K562 (cell line): ENCODE measurements around the gene SLC38A8. TPM values are rescaled to one million over a fixed set of nuclear protein-coding genes. Genes with fewer than 3 reads are reported as not detected.

ENCODE experiments used
- ATAC-seq: fragments of 200-7000 bp; cut with Tn5 transposase; 3 replicates; pipeline ENCODE4 v1.9.1; 2020; ENCODE audit warnings: moderate library complexity
- BruUV-seq: library from RNA; stranded (reverse); fragments of 400-500 nt; replicated peaks from 2 replicates; lab custom pipeline; 2021; lab: Mats Ljungman, UMichigan
- CTCF ChIA-PET: fragments of 300-600 bp; formaldehyde crosslinking; extraction: SDS; loops from one replicate; lab custom pipeline; 2021; ENCODE audit warnings: low intra/inter-chr PET ratio; lab: Yijun Ruan, JAX
- POLR2A ChIA-PET: fragments of 300-600, 350-650 bp; sonication (Branson Sonifier 250); formaldehyde crosslinking; extraction: SDS; loops from one replicate; lab custom pipeline; 2021; ENCODE audit warnings: antibody characterized with exemption, inconsistent platforms; lab: Yijun Ruan, JAX
- DNase-seq, 4 experiments: peaks; one replicate each; pipeline versions ENCODE4 v3.0.0 to v3.0.0-alpha.2; 2011 to 2018; ENCODE audit warnings: low spot score in 3 of 4, mixed read lengths in 3 of 4; ENCODE audit errors: extremely low read depth in 1 of 4
- FAIRE-seq: peaks from 2 replicates; lab custom pipeline; 2011; peaks lifted over from hg19 to GRCh38; lab: Jason Lieb, UNC
- H2AFZ ChIP-seq: 2 replicates; pipeline ENCODE4 v1.6.0; 2011; ENCODE audit warnings: low read depth, low read length, control low read depth, inconsistent platforms
- H3K27ac ChIP-seq: fragments of 200-600 bp; 3 replicates; pipeline ENCODE4 v1.8.0; 2011; ENCODE audit warnings: low read depth, mild to moderate bottlenecking, control low read depth, inconsistent platforms, low read length, moderate library complexity, mixed read lengths; ENCODE audit errors: extremely low read depth
- H3K27me3 ChIP-seq, 2 experiments: fragments of 300-600 bp in 1 of 2; 2 replicates in 1 of 2; 3 replicates in 1 of 2; pipeline versions ENCODE4 v1.6.0 to v1.8.0; 2011; ENCODE audit warnings: inconsistent platforms in 2 of 2, low read length in 2 of 2, mild to moderate bottlenecking in 1 of 2, mixed read lengths in 1 of 2, moderate library complexity in 1 of 2; ENCODE audit not compliant: control insufficient read depth in 2 of 2, insufficient read depth in 2 of 2
- H3K36me3 ChIP-seq: fragments of 300-600 bp; 3 replicates; pipeline ENCODE4 v1.8.0; 2011; ENCODE audit warnings: mild to moderate bottlenecking, low read length, inconsistent platforms; ENCODE audit not compliant: control insufficient read depth, insufficient read depth
- H3K4me1 ChIP-seq, 2 experiments: fragments of 200-600 bp in 1 of 2; replicated peaks in 1 of 2; 2 replicates in 1 of 2; 3 replicates in 1 of 2; pipeline versions ENCODE4 v1.5.1 to v1.8.0; 2011; ENCODE audit warnings: inconsistent platforms in 2 of 2, low read length in 2 of 2, mild to moderate bottlenecking in 1 of 2, mixed read lengths in 1 of 2, moderate library complexity in 1 of 2; ENCODE audit not compliant: control insufficient read depth in 2 of 2, insufficient read depth in 2 of 2
- H3K4me2 ChIP-seq: 2 replicates; pipeline ENCODE4 v1.6.1; 2011; ENCODE audit warnings: low read length, control low read depth, inconsistent platforms, mixed read lengths; ENCODE audit not compliant: insufficient read depth
- H3K4me3 ChIP-seq: fragments of 200-600 bp; sonication (generic), shearing (Covaris generic); 2 replicates; pipeline ENCODE4 v1.5.1; 2016; ENCODE audit warnings: control low read depth, inconsistent platforms
- H3K79me2 ChIP-seq: fragments of 200-600 bp; 3 replicates; pipeline ENCODE4 v1.8.0; 2011; ENCODE audit warnings: low read length, inconsistent platforms; ENCODE audit not compliant: control insufficient read depth, insufficient read depth
- H3K9ac ChIP-seq, 2 experiments: 2 replicates each; pipeline versions ENCODE4 v1.6.0 to v1.6.1; 2011; ENCODE audit warnings: low read depth in 2 of 2, low read length in 2 of 2, control low read depth in 1 of 2, inconsistent platforms in 1 of 2, mild to moderate bottlenecking in 1 of 2, mixed read lengths in 1 of 2; ENCODE audit not compliant: insufficient read depth in 1 of 2
- H3K9me1 ChIP-seq: one replicate; pipeline ENCODE4 v1.6.0; 2011; ENCODE audit warnings: inconsistent platforms, mild to moderate bottlenecking, low read length, moderate library complexity; ENCODE audit not compliant: control insufficient read depth, insufficient read depth
- H3K9me3 ChIP-seq: replicated peaks from 2 replicates; pipeline ENCODE4 v1.5.1; 2011; ENCODE audit warnings: low read depth, low read length, inconsistent platforms; ENCODE audit not compliant: control insufficient read depth, insufficient read depth
- H4K20me1 ChIP-seq: replicated peaks from 2 replicates; pipeline ENCODE4 v1.6.1; 2011; ENCODE audit warnings: low read length, inconsistent platforms, mixed read lengths; ENCODE audit not compliant: control insufficient read depth, insufficient read depth
- CHCHD3 ChIP-seq: fragments of 250-450 bp; sonication (Bioruptor Pico); IDR thresholded peaks from 2 replicates; pipeline ENCODE4 v2.1.2; 2022; ENCODE audit warnings: mild to moderate bottlenecking
- ELF1 ChIP-seq: fragments of 200-800 bp; sonication (Bioruptor generic); IDR thresholded peaks from 2 replicates; pipeline ENCODE4 v1.6.1; 2016; ENCODE audit warnings: missing genetic modification characterization, missing compliant biosample characterization
- FOXJ3 ChIP-seq: sonication (generic); formaldehyde crosslinking; IDR thresholded peaks from 2 replicates; pipeline ENCODE4 v1.4.0; 2020; ENCODE audit warnings: mild to moderate bottlenecking, missing genetic modification reagents
- PHF8 ChIP-seq: fragments of 200-600 bp; sonication (generic); IDR thresholded peaks from 2 replicates; pipeline ENCODE4 v1.6.1; 2012; ENCODE audit warnings: mixed run types, mild to moderate bottlenecking, inconsistent platforms, low read length, moderate library complexity, borderline replicate concordance
- POLR2B ChIP-seq: fragments of 450-650 bp; IDR thresholded peaks from 2 replicates; pipeline ENCODE4 v1.6.1; 2018; ENCODE audit warnings: low read depth; ENCODE audit not compliant: partially characterized antibody
- RBFOX2 ChIP-seq: fragments of 200-400 bp; formaldehyde crosslinking; IDR thresholded peaks from 2 replicates; pipeline ENCODE4 v1.6.1; 2017; ENCODE audit warnings: low read depth, mild to moderate bottlenecking, low read length, moderate library complexity
- SMARCA4 ChIP-seq: fragments of 450-650 bp; IDR thresholded peaks from 2 replicates; pipeline ENCODE4 v1.6.1; 2016
- TEAD4 ChIP-seq, 2 experiments: sonication (generic) in 1 of 2; formaldehyde crosslinking in 1 of 2; IDR thresholded peaks; 2 replicates each; pipeline versions ENCODE4 v1.6.1 to v1.8.0; 2012 to 2022; ENCODE audit warnings: borderline replicate concordance in 1 of 2, inconsistent platforms in 1 of 2, low read length in 1 of 2, mild to moderate bottlenecking in 1 of 2, missing genetic modification reagents in 1 of 2
- ZNF124 ChIP-seq: sonication (generic); formaldehyde crosslinking; IDR thresholded peaks from 2 replicates; pipeline ENCODE4 v1.8.1; 2022; ENCODE audit warnings: missing genetic modification reagents
- ZNF197 ChIP-seq: fragments of 200-800 bp; sonication (Bioruptor generic); IDR thresholded peaks from 2 replicates; pipeline ENCODE4 v1.6.1; 2016; ENCODE audit warnings: low read depth, missing genetic modification characterization, missing compliant biosample characterization
- ZNF785 ChIP-seq: fragments of 250-450 bp; sonication (Bioruptor Pico); IDR thresholded peaks from 2 replicates; pipeline ENCODE4 v1.4.0; 2020; ENCODE audit warnings: mild to moderate bottlenecking
- WGBS: fragments of 100-300 bp; shearing (Covaris generic); methylation state at CpG from one replicate; pipeline ENCODE4 v1.1.6; 2016; ENCODE audit warnings: low coverage, mixed read lengths; ENCODE audit not compliant: insufficient coverage; ENCODE audit errors: missing lambda C conversion rate; 5-methylcytosine and 5-hydroxymethylcytosine counted together
- in situ Hi-C: fragments of 300-500 bp; cut with MboI; formaldehyde crosslinking; loops from 4 replicates; pipeline ENCODE4 v1.15.0; 2018; ENCODE audit warnings: inconsistent platforms, mixed read lengths
- intact Hi-C: fragments of 100-400 bp; cut with micrococcal nuclease; formaldehyde crosslinking; loops from 2 replicates; pipeline ENCODE4 v1.14.2; 2022
- polyA plus RNA-seq, 8 experiments: library from polyadenylated mRNA; depleted of rRNA in 4 of 8; stranded (reverse) in 5 of 8; unstranded in 3 of 8; fragments of >200 nt; fragmentation: Nextera tagmentation in 2 of 8; fragmentation: Illumina TruSeq in 1 of 8; extraction: Ambion mirVana in 2 of 8; extraction: Trizol in 1 of 8; gene quantifications; 2 replicates each; pipeline versions ENCODE4 v1.2.1 to v1.2.3, GENCODE V29; 2011 to 2014; ENCODE audit warnings: inconsistent platforms in 1 of 8, missing spikeins in 1 of 8
- total RNA-seq, 7 experiments: library from RNA; depleted of rRNA in 6 of 7; stranded (reverse); fragments of >200 nt in 6 of 7; fragmentation: Illumina TruSeq in 2 of 7; extraction: Trizol in 2 of 7; gene quantifications; 2 replicates each; pipeline versions ENCODE4 v1.2.1 to v1.2.3, GENCODE V29; 2011 to 2021; ENCODE audit warnings: low replicate concordance in 1 of 7
- TF ChIP-seq, protein P1 (sequence below): fragments of 250-450 bp; sonication (Bioruptor Pico); IDR thresholded peaks from 2 replicates; pipeline ENCODE4 v1.5.0; 2021; ENCODE audit warnings: mild to moderate bottlenecking, moderate library complexity
- TF ChIP-seq, protein P2 (sequence below): fragments of 250-450 bp; sonication (Bioruptor Pico); IDR thresholded peaks from 2 replicates; pipeline ENCODE4 v1.4.0; 2020; ENCODE audit warnings: mild to moderate bottlenecking, moderate library complexity, borderline replicate concordance
- TF ChIP-seq, protein P3 (sequence below): fragments of 450-650 bp; IDR thresholded peaks from 2 replicates; pipeline ENCODE4 v1.6.1; 2016; ENCODE audit warnings: missing biosample characterization, missing genetic modification characterization
- TF ChIP-seq, protein P4 (sequence below): fragments of 250-450 bp; sonication (Bioruptor Pico); IDR thresholded peaks from 2 replicates; pipeline ENCODE4 v1.6.1; 2021; ENCODE audit warnings: mild to moderate bottlenecking

Gene SLC38A8
- total and polyA plus RNA-seq, 9 of the 15 experiments (the other 6 are each of a cell fraction or from before 2014, with no cell fraction given) = 0.28 TPM; not detected in 8

DNA sequence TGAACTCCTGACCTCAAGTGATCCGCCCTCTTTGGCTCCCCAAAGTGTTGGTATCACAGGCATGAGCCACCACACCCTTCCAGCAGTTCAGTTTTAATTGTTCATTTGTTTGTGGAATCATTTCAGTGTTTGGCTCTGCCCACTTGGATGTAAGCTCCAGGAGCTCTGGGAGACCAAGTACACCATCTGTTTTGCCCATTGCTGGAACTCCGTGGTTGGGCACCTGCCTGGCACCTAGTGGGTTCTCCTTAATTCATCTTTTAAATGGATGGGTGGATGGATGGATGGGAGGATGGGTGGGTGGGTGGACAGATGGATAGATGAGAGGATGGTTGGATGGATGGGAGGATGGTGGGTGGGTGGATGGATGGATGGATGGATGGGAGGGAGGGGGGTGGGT, 75.5 kb downstream of the SLC38A8 start:
- ChIA-PET CTCF (interaction anchor here (0.9 to 3.5 kb wide), 4 partner anchors 61 to 98 kb away, joined by 3 to 37 read pairs (median 12); no protein-coding TSS in a partner anchor), POLR2A (interaction anchor here (3.7 kb wide), 1 partner anchor 12 kb away, joined by 22 read pairs; the partner anchor contains the start of gene OSGIN1)
- Histone ChIP-seq H3K4me3 (no peak overlapping the region), H2AFZ (no peak overlapping the region), H3K36me3 (no peaks in the 10 kb centered on the region), H3K27me3 (peaks cover 11 to 25% of the 10 kb centered on the region in 2 experiments; a peak in 3 of 5 replicates), H3K27ac (no peak overlapping the region), H3K4me1 (peaks cover 0 to 31% of the 10 kb centered on the region in 2 experiments; a peak in 1 of 5 replicates), H3K79me2 (no peaks in the 10 kb centered on the region), H3K4me2 (no peak overlapping the region), H3K9ac (no peak overlapping the region), H4K20me1 (peaks cover 7% of the 10 kb centered on the region; the same call in 1 of the 2 replicates), H3K9me1 (no peaks in the 10 kb centered on the region), H3K9me3 (no peaks in the 10 kb centered on the region)
- no peak for DNase-seq
- intact Hi-C loops (no loop called here), in situ Hi-C loops (no loop called here)
- 31% methylated on average over 2 of the region's 2 CpGs for WGBS
- FAIRE-seq = no peak
- BruUV-seq = no TSS peak
- no peak for ATAC-seq
- TF ChIP-seq, protein P1, sequence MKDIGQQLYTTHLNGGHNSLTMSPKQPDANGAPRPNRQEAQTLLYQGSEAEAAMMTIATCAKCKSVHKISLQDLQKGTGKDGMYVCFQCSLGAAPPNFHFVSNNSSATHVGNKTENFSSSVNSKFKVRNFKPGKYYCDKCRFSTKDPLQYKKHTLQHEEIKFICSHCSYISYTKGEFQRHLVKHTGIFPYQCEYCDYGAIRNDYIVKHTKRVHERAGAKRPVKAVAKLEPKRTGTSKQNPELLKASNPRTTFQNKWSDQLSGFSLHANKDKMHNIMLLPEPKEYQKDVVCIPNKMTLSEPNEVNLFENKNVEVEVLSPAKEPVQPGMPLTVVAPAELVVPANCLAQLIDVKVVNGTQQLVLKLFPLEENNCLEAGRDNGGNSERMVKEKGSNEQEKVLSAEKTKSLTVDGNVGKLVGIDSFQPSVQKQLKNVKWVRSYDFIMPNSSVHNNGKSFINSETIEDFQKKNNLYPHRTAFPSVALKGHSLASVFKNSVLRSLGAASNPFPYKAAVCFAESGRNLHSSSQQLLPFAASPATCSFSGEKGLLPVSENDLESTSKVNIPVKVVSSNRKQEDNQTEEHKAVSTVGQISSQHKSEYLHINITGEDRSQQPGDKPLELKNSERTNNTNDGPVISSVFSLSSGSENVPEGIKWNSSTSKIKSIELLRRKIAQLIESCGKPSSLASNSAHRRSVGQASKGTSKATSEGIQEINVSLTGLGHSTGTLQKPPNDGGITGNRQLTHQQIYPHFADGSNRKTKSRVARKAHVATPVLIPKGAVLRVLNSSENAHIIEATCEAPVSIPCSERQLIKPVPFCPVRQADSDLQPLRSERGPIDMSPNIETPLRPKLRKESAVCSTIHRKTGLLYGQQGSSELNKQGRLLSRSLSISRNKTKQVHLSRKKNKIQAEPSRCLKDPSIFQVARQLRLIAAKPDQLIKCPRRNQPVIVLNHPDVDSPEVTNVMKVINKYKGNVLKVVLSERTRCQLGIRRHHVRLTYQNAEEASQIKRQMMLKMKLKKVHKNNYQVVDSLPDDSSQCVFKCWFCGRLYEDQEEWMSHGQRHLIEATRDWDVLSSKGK = no peak
- no peak for TF ChIP-seq ZNF124 (CRISPR knock-in tag)
- TF ChIP-seq ZNF197 (CRISPR knock-in tag) = no peak
- TF ChIP-seq, protein P2, sequence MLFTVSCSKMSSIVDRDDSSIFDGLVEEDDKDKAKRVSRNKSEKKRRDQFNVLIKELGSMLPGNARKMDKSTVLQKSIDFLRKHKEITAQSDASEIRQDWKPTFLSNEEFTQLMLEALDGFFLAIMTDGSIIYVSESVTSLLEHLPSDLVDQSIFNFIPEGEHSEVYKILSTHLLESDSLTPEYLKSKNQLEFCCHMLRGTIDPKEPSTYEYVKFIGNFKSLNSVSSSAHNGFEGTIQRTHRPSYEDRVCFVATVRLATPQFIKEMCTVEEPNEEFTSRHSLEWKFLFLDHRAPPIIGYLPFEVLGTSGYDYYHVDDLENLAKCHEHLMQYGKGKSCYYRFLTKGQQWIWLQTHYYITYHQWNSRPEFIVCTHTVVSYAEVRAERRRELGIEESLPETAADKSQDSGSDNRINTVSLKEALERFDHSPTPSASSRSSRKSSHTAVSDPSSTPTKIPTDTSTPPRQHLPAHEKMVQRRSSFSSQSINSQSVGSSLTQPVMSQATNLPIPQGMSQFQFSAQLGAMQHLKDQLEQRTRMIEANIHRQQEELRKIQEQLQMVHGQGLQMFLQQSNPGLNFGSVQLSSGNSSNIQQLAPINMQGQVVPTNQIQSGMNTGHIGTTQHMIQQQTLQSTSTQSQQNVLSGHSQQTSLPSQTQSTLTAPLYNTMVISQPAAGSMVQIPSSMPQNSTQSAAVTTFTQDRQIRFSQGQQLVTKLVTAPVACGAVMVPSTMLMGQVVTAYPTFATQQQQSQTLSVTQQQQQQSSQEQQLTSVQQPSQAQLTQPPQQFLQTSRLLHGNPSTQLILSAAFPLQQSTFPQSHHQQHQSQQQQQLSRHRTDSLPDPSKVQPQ (CRISPR knock-in tag) = no peak
- no peak for TF ChIP-seq ZNF785 (CRISPR knock-in tag)
- TF ChIP-seq ELF1 (tag) = no peak
- no peak for TF ChIP-seq RBFOX2
- TF ChIP-seq PHF8 = no peak
- TF ChIP-seq TEAD4 (IDR thresholded peaks at IDR 0.05; ENCODE audit: low read length) = no peak
- TF ChIP-seq TEAD4 (CRISPR knock-in tag; IDR thresholded peaks at IDR 0.05; ENCODE audit: borderline replicate concordance) = no peak
- TF ChIP-seq POLR2B = no peak
- no peak for TF ChIP-seq CHCHD3 (CRISPR knock-in tag)
- no peak for TF ChIP-seq SMARCA4
- no peak for TF ChIP-seq FOXJ3 (CRISPR knock-in tag)
- TF ChIP-seq, protein P3, sequence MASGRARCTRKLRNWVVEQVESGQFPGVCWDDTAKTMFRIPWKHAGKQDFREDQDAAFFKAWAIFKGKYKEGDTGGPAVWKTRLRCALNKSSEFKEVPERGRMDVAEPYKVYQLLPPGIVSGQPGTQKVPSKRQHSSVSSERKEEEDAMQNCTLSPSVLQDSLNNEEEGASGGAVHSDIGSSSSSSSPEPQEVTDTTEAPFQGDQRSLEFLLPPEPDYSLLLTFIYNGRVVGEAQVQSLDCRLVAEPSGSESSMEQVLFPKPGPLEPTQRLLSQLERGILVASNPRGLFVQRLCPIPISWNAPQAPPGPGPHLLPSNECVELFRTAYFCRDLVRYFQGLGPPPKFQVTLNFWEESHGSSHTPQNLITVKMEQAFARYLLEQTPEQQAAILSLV (tag) = no peak
- TF ChIP-seq, protein P4, sequence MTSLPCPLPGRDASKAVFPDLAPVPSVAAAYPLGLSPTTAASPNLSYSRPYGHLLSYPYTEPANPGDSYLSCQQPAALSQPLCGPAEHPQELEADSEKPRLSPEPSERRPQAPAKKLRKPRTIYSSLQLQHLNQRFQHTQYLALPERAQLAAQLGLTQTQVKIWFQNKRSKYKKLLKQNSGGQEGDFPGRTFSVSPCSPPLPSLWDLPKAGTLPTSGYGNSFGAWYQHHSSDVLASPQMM (CRISPR knock-in tag) = no peak
